ENCODE results near the gene PITPNC1. TPM values are rescaled to one million over a fixed set of nuclear protein-coding genes. Genes with fewer than 3 reads are reported as not detected.

Gene PITPNC1
- total and polyA plus RNA-seq, 4 experiments from 2014 or later, result 68.4 to 124 (median 89.9) TPM

DNA sequence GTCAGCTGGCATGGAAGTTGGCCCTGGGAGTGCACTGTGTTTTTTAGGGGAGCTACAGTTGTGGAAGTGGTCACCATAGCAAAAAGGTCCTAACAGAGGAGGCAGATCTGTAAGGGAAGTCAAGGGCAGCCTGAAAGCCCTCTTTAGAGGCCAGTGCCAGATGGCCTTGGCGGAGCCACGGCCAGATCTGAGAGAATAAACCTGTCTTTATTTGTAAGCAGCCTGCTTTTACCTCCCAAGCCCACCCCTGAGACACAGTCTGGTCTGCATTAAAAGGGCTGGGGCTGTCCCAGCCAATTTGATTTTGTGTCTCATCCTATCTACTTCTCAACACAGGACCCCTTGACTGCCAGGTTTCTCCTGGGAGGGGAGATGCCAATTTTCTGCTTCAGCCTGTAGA, 289.6 kb downstream of the PITPNC1 start:
- H3K27ac Mint-ChIP-seq, result peak overlapping the region in 3 of 7 donors; percentile 15 to 32 (median 32)
- peaks cover 0 to 3% (median 0%) of the 10 kb centered on the region in 8 donors for H3K9me3 Mint-ChIP-seq
- POLR2A ChIA-PET (ENCODE audit: partially characterized antibody), result no interaction called here

GRCh38 chr17:67671493-67671892, 294.4 kb downstream of the PITPNC1 start:
- peak overlapping the region in 4 of 7 donors; percentile 6 to 62 (median 32) for H3K27ac Mint-ChIP-seq
- no peak overlapping the region for H3K27ac ChIP-seq (ENCODE audit: low read depth, low read length)
- peaks cover 14% of the 10 kb centered on the region for H3K36me3 ChIP-seq (ENCODE audit: insufficient read depth, low read length)
- POLR2A ChIA-PET (ENCODE audit: partially characterized antibody), result no interaction called here
- no peaks in the 10 kb centered on the region for H3K27me3 Mint-ChIP-seq
- H3K4me1 ChIP-seq (ENCODE audit: insufficient read depth, low read length), result no peaks in the 10 kb centered on the region
- no peak overlapping the region for H3K4me3 ChIP-seq (ENCODE audit: low read length in 2 of 2)
- peaks cover 0 to 3% (median 0%) of the 10 kb centered on the region in 8 donors for H3K9me3 Mint-ChIP-seq
- intact Hi-C loops (cut with micrococcal nuclease), result no loop called here
- no peaks in the 10 kb centered on the region for H3K9me3 ChIP-seq (ENCODE audit: control insufficient read depth in 1 of 2, low read length in 2 of 2)
- H3K4me3 Mint-ChIP-seq, result no peak overlapping the region
- H3K27me3 ChIP-seq (ENCODE audit: insufficient read depth, low read length), result no peaks in the 10 kb centered on the region
- DNase-seq, result no peak
- CTCF ChIA-PET (ENCODE audit: partially characterized antibody), result no interaction called here
- H3K36me3 Mint-ChIP-seq, result peaks cover 40 to 52% of the 10 kb centered on the region in 2 donors
- peaks cover 0 to 1% (median 0%) of the 10 kb centered on the region in 4 donors for H3K4me1 Mint-ChIP-seq

More for the DNA sequence above, 289.6 kb downstream of the PITPNC1 start:
- no peak overlapping the region for H3K27ac ChIP-seq (ENCODE audit: low read depth, low read length)
- no peak for DNase-seq
- H3K4me3 ChIP-seq (ENCODE audit: low read length in 2 of 2), result no peak overlapping the region
- peaks cover 10% of the 10 kb centered on the region for H3K36me3 ChIP-seq (ENCODE audit: insufficient read depth, low read length)
- Mint-ChIP-seq H3K4me3 (no peak overlapping the region), H3K4me1 (peaks cover 0 to 5% (median 2%) of the 10 kb centered on the region in 4 donors), H3K36me3 (peaks cover 34 to 38% of the 10 kb centered on the region in 2 donors), H3K27me3 (no peaks in the 10 kb centered on the region)
- CTCF ChIA-PET (ENCODE audit: partially characterized antibody), result interaction anchor here (0.6 to 0.9 kb wide), 2 partner anchors 10 to 20 kb away, joined by 3 read pairs; no protein-coding TSS in a partner anchor
- H3K27me3 ChIP-seq (ENCODE audit: insufficient read depth, low read length), result no peaks in the 10 kb centered on the region
- no peaks in the 10 kb centered on the region for H3K4me1 ChIP-seq (ENCODE audit: insufficient read depth, low read length)
- intact Hi-C loops (cut with micrococcal nuclease), result no loop called here
- H3K9me3 ChIP-seq (ENCODE audit: control insufficient read depth in 1 of 2, low read length in 2 of 2), result no peaks in the 10 kb centered on the region

DNA sequence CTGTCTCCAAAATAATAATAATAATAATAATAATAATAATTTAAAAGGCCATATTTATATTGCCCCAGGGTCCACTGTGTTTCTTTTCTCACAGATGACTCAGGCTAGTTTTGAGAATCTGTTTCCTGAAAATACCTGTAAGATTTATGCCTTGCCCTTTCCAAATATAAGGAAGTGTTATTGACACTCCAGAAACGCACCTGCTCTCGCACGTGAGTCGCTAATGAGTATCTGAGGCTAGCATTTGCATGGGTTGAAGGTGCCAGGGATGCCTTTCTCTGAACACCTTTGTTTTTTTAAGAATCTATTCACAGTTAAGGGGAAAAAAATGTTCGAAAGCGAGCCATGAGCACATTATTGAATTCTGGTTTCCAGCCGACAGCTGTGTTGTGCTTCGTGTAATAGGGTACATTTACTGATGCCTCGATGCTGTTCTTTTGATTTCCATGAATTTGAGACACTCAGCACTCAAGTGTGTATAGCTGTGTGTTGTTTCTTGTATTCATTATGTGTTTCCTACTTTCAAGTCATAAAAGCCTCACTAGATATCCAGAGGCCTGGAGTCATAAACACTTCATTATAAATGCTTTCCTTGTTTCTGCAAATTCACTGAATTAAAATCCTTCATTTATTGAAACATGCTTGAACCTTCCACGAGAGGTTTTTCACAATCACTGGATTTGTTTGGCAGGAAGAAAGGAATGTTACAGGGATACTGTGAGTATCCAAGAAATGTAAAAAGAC, 295.7 kb downstream of the PITPNC1 start:
- Histone ChIP-seq H3K27ac (ENCODE audit: low read depth, low read length) (no peak overlapping the region), H3K36me3 (ENCODE audit: insufficient read depth, low read length) (peaks cover 13% of the 10 kb centered on the region), H3K9me3 (ENCODE audit: control insufficient read depth in 1 of 2, low read length in 2 of 2) (no peaks in the 10 kb centered on the region), H3K27me3 (ENCODE audit: insufficient read depth, low read length) (no peaks in the 10 kb centered on the region), H3K4me3 (ENCODE audit: low read length in 2 of 2) (no peak overlapping the region), H3K4me1 (ENCODE audit: insufficient read depth, low read length) (no peaks in the 10 kb centered on the region)
- Mint-ChIP-seq H3K9me3 (peaks cover 0 to 3% (median 0%) of the 10 kb centered on the region in 8 donors), H3K36me3 (peaks cover 41 to 60% of the 10 kb centered on the region in 2 donors), H3K27me3 (no peaks in the 10 kb centered on the region), H3K27ac (peak overlapping the region in 1 of 7 donors; percentile 50), H3K4me1 (no peaks in the 10 kb centered on the region), H3K4me3 (no peak overlapping the region)
- no peak for DNase-seq
- ChIA-PET POLR2A (ENCODE audit: partially characterized antibody) (no interaction called here), CTCF (ENCODE audit: partially characterized antibody) (no interaction called here)
- intact Hi-C loops (cut with micrococcal nuclease), result no loop called here

DNA sequence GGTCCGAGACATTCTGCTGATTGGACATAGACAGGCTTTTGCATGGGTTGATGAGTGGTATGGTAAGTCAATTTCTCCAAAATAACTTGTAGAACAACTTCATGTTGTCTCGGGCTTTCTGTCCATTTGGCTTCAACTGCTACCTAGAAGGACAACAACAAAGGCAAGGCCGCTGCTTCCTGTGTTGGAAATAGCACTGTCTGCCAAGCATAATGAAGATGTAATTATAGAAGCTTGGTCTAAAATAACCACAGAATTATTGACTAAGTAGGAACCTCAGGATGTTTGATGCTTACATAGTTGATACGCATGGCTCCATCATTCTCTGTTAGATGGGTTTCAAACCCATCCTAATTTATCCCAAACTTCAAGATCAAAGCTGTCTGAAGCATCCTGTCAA, 298.4 kb downstream of the PITPNC1 start:
- H3K27me3 ChIP-seq (ENCODE audit: insufficient read depth, low read length), result no peaks in the 10 kb centered on the region
- no peaks in the 10 kb centered on the region for H3K27me3 Mint-ChIP-seq
- H3K9me3 Mint-ChIP-seq, result no peaks in the 10 kb centered on the region
- intact Hi-C loops (cut with micrococcal nuclease), result no loop called here
- H3K4me3 ChIP-seq (ENCODE audit: low read length in 2 of 2), result no peak overlapping the region
- H3K4me1 ChIP-seq (ENCODE audit: insufficient read depth, low read length), result no peaks in the 10 kb centered on the region
- ChIA-PET CTCF (ENCODE audit: partially characterized antibody) (interaction anchor here (1.8 kb wide), 1 partner anchor 12 kb away, joined by 4 read pairs; no protein-coding TSS in a partner anchor), POLR2A (ENCODE audit: partially characterized antibody) (no interaction called here)
- H3K36me3 Mint-ChIP-seq, result peaks cover 32 to 56% of the 10 kb centered on the region in 2 donors
- peak overlapping the region in 1 of 7 donors; percentile 53 for H3K27ac Mint-ChIP-seq
- no peak for DNase-seq
- H3K4me1 Mint-ChIP-seq, result peaks cover 0 to 1% (median 0%) of the 10 kb centered on the region in 4 donors
- H3K4me3 Mint-ChIP-seq, result no peak overlapping the region
- H3K36me3 ChIP-seq (ENCODE audit: insufficient read depth, low read length), result peaks cover 6% of the 10 kb centered on the region
- no peaks in the 10 kb centered on the region for H3K9me3 ChIP-seq (ENCODE audit: control insufficient read depth in 1 of 2, low read length in 2 of 2)
- H3K27ac ChIP-seq (ENCODE audit: low read depth, low read length), result no peak overlapping the region

GRCh38 chr17:67676305-67676704, 299.2 kb downstream of the PITPNC1 start:
- no peak overlapping the region for H3K4me3 Mint-ChIP-seq
- H3K4me1 ChIP-seq (ENCODE audit: insufficient read depth, low read length), result no peaks in the 10 kb centered on the region
- no peak for DNase-seq
- no peaks in the 10 kb centered on the region for H3K9me3 ChIP-seq (ENCODE audit: control insufficient read depth in 1 of 2, low read length in 2 of 2)
- H3K9me3 Mint-ChIP-seq, result no peaks in the 10 kb centered on the region
- peaks cover 0 to 1% (median 0%) of the 10 kb centered on the region in 4 donors for H3K4me1 Mint-ChIP-seq
- no peak overlapping the region for H3K27ac ChIP-seq (ENCODE audit: low read depth, low read length)
- H3K27ac Mint-ChIP-seq, result peak overlapping the region in 3 of 7 donors; percentile 9 to 83 (median 68)
- no peaks in the 10 kb centered on the region for H3K27me3 ChIP-seq (ENCODE audit: insufficient read depth, low read length)
- H3K36me3 ChIP-seq (ENCODE audit: insufficient read depth, low read length), result peaks cover 6% of the 10 kb centered on the region
- ChIA-PET POLR2A (ENCODE audit: partially characterized antibody) (no interaction called here), CTCF (ENCODE audit: partially characterized antibody) (interaction anchor here (0.6 to 1.8 kb wide), 2 partner anchors 9 to 11 kb away, joined by 3 to 4 read pairs; no protein-coding TSS in a partner anchor)
- H3K27me3 Mint-ChIP-seq, result no peaks in the 10 kb centered on the region
- H3K36me3 Mint-ChIP-seq, result peaks cover 28 to 54% of the 10 kb centered on the region in 2 donors
- intact Hi-C loops (cut with micrococcal nuclease), result no loop called here
- H3K4me3 ChIP-seq (ENCODE audit: low read length in 2 of 2), result no peak overlapping the region

- POLR2A ChIA-PET (ENCODE audit: partially characterized antibody), result no interaction called here
- H3K27me3 ChIP-seq (ENCODE audit: insufficient read depth, low read length), result no peaks in the 10 kb centered on the region
- H3K4me3 ChIP-seq (ENCODE audit: low read length in 2 of 2), result no peak overlapping the region
- Mint-ChIP-seq H3K4me1 (peaks cover 0 to 1% (median 0%) of the 10 kb centered on the region in 4 donors), H3K4me3 (no peak overlapping the region), H3K9me3 (no peaks in the 10 kb centered on the region), H3K27me3 (no peaks in the 10 kb centered on the region), H3K36me3 (peaks cover 18 to 41% of the 10 kb centered on the region in 2 donors), H3K27ac (peak overlapping the region in 3 of 7 donors; percentile 46 to 71 (median 57))
- intact Hi-C loops (cut with micrococcal nuclease), result no loop called here
- H3K36me3 ChIP-seq (ENCODE audit: insufficient read depth, low read length), result peaks cover 6% of the 10 kb centered on the region
- H3K4me1 ChIP-seq (ENCODE audit: insufficient read depth, low read length), result no peaks in the 10 kb centered on the region
- no peaks in the 10 kb centered on the region for H3K9me3 ChIP-seq (ENCODE audit: control insufficient read depth in 1 of 2, low read length in 2 of 2)
- no peak overlapping the region for H3K27ac ChIP-seq (ENCODE audit: low read depth, low read length)
- DNase-seq, result no peak
- CTCF ChIA-PET (ENCODE audit: partially characterized antibody), result interaction anchor here (1.2 kb wide), 1 partner anchor 10 kb away, joined by 4 read pairs; no protein-coding TSS in a partner anchor
Observed at GRCh38 chr17:67678414-67678813, 301.3 kb downstream of the PITPNC1 start.

DNA sequence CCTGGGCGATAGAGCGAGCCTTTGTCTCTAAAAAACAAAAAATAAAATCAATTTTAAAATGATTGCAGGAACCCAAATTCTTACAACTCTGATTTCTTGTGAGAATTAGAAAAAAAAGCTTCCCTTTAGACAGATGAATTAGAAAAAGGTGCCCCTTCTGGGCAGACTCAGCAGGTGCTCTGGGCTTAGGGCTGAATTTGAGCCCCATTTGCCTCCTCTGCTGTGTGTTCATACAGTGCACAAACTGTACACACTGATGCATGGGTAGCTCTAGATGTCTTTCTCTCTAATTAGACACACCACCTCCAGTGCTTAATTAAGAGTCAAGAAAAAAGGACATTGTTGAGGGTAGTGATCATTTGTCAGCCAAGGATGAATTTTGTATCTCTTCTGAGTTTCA, 302.1 kb downstream of the PITPNC1 start:
- Histone ChIP-seq H3K27me3 (ENCODE audit: insufficient read depth, low read length) (no peaks in the 10 kb centered on the region), H3K4me3 (ENCODE audit: low read length in 2 of 2) (no peak overlapping the region), H3K36me3 (ENCODE audit: insufficient read depth, low read length) (peaks cover 6% of the 10 kb centered on the region), H3K4me1 (ENCODE audit: insufficient read depth, low read length) (no peaks in the 10 kb centered on the region), H3K27ac (ENCODE audit: low read depth, low read length) (no peak overlapping the region), H3K9me3 (ENCODE audit: control insufficient read depth in 1 of 2, low read length in 2 of 2) (no peaks in the 10 kb centered on the region)
- ChIA-PET POLR2A (ENCODE audit: partially characterized antibody) (no interaction called here), CTCF (ENCODE audit: partially characterized antibody) (interaction anchor here (1.2 kb wide), 1 partner anchor 9 kb away, joined by 4 read pairs; no protein-coding TSS in a partner anchor)
- Mint-ChIP-seq H3K27me3 (no peaks in the 10 kb centered on the region), H3K9me3 (no peaks in the 10 kb centered on the region), H3K27ac (peak overlapping the region in 2 of 7 donors; percentile 14 to 19), H3K36me3 (peaks cover 17 to 40% of the 10 kb centered on the region in 2 donors), H3K4me3 (no peak overlapping the region), H3K4me1 (peaks cover 0 to 1% (median 0%) of the 10 kb centered on the region in 4 donors)
- no peak for DNase-seq
- intact Hi-C loops (cut with micrococcal nuclease), result no loop called here

Data from CD4-positive, alpha-beta memory T cell (primary cell).